GM12874 (cell line): Measurements from ENCODE around the gene SNED1.

Experiments
- CTCF ChIP-seq: IDR thresholded peaks from 2 replicates; pipeline ENCODE4 v1.5.1; 2011; ENCODE audit warnings: low read depth, mild to moderate bottlenecking, control low read depth, low read length, moderate library complexity; ENCODE audit not compliant: insufficient read depth

SNED1 gene

DNA sequence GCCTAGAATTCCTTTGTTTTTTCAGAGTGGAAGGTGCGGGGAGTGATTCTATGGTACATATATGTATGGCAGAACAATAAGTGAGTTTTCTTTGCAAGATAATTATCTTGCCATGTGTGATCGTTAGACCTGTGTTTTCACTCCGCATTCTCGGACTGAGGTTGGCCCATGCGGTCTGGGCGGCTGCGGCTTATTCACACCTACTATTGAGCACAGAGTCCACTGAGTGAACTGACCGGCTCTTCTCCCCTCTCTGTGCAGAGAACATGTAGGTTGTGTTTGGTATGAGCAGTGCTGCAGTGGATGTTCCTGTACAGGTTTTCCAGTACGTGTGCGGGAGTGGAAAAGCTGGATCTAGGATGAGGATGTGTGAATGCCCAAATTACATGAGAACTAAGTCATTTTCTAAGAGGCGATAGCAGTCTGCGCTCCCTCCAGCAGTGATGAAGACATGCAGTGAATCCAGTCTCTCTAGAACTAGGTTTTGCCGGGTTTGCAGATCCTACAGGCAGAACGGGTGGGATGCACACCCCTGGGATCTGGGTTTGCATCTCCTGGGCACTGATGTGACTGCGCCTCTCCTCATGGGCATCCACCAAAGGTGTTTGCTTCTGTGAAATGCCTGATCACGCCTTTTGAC lies 76.6 kb downstream of the SNED1 start:
- TF ChIP-seq CTCF, result no peak

- no peak for TF ChIP-seq CTCF
Measured at GRCh38 chr2:241080405-241081189, 82.2 kb downstream of the SNED1 start.

DNA sequence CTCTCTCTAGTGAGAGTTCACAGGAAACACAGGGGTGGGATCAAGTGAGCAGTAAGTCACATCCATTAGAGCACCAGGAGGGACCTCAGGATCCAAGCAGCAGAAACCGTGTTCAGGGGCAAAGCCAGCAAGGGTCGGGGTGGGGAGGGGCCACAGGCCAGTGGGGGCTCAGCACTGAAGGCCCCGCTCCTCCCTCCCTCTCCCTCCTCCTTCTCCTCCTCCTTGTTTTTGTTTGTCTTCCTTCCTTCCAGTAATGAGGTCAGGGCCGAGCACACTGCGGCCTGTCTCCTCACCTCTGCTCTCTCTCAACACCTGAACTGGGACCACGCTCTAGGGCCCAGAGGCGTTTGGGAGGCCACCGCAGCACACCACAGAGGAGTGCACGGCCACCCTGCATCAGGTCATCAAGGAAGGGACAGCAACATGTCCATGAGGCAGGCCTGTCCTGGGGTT lies 82.8 kb downstream of the SNED1 start:
- no peak for TF ChIP-seq CTCF

DNA sequence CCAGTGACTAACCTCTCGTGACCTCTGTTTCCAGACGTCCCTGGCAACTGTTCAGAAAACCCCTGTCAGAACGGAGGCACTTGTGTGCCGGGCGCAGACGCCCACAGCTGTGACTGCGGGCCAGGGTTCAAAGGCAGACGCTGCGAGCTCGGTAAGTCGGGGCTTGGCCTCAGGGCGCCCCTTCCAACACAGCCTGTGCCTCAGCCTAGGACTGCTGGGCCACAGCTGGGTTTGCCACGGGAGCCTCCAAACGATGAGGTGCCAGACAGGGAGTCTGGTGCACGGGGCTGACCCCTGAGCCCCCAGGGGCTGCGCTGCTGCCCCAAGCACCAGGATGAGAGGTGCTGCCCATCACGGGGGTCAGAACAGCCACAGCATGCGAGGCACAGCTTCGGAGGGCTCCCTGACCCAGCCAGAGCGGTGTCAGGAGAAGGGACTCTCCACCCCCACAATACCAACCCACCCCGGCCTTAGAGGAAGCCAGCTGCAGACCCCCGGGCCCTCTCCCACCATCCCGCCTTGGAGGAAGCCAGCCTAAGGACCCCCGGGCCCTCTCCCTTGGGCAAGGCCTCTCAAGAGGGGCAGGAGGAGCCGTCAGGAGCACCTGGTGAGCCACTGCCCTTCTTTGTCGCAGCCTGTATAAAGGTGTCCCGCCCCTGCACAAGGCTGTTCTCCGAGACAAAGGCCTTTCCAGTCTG lies 83.4 kb downstream of the SNED1 start:
- TF ChIP-seq CTCF, result no peak

- no peak for TF ChIP-seq CTCF
Measured at GRCh38 chr2:241082341-241083090, 84.1 kb downstream of the SNED1 start.

DNA sequence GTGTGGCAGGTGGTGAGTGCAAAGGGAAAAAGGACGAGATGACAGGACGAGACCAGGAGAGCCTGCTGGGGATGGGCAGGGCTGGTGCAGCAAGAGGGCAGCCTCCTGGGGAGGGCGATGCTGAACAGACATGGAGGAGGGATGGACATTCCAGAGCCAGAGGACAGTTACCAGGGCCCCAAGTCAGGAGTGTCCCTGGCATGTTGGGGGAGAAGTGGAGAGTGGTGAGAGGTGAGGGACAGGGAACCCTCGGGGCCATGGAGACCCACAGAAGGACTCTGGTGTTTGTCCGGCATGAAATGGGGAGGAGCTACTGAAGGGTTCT lies 84.6 kb downstream of the SNED1 start:
- no peak for TF ChIP-seq CTCF
